GM19193 (cell line): Measurements from ENCODE around the gene TMEM255B.

Experiments used
- POLR2A ChIP-seq: IDR thresholded peaks from 4 replicates; pipeline ENCODE4 v1.6.1; 2011; ENCODE audit not compliant: insufficient read depth, insufficient read length; ENCODE audit errors: extremely low read depth

Gene TMEM255B

DNA sequence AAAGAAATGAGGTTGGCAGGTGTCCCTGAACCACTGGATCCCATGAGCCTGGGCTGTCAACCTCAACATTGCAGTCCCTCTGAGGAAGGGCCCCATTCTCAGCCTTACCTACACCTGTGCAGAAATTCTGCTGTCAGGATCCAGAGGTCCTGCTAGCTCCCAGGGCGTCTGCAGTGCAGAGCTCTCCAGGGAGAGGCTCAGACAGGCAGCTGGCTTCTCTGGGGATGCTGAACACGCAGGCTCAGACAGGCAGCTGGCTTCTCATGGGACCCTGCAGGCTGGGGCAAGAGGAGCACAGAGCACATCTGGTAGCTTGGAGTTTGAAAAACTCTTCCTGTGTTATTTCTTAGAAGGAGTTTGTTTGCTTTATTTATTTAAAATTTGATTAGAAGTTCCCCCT is 50.9 kb downstream of the TMEM255B start:
- no peak for TF ChIP-seq POLR2A

- no peak for TF ChIP-seq POLR2A
These were observed 51.6 kb downstream of the TMEM255B start for GRCh38 chr13:113810640-113811039.

- no peak for TF ChIP-seq POLR2A
These were observed 52.3 kb downstream of the TMEM255B start for GRCh38 chr13:113811081-113811928.

- no peak for TF ChIP-seq POLR2A
These were observed 53.4 kb downstream of the TMEM255B start for GRCh38 chr13:113812178-113813040.

- TF ChIP-seq POLR2A, result no peak
These were observed 54.2 kb downstream of the TMEM255B start for GRCh38 chr13:113813070-113813748.

DNA sequence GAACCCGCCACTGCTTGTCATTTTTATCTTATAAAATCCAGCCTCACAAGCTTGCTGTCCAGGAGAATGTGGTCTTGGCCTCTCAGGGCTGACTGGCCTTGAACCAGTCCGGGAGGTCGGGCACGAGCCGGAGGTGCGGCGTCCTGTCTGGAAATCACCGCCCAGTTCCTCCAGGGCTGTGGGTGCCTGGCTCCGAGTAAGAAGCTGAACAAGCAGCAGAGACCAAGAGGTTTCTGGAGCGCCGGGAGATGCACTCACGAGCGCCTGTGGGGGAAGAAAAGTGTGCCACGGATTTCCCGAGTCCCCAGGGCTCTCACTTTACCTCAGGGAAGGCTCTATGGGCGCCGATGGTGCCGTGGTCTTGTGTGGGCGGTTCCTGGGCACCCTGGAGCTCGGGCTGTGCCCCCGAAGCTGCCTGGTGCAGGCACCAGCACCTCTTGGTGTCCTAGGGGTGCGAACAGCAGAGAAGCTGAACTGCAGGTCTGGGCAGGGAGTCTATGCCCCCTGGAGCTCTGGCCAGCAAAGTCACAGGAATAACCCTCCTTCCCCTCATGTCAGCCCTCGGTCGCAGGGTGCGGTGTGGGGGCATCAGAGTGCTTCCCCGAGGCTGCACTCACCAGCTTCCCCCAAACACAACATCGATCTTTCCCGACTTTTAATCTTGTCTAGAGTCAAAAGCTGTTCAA is 54.9 kb downstream of the TMEM255B start:
- no peak for TF ChIP-seq POLR2A

DNA sequence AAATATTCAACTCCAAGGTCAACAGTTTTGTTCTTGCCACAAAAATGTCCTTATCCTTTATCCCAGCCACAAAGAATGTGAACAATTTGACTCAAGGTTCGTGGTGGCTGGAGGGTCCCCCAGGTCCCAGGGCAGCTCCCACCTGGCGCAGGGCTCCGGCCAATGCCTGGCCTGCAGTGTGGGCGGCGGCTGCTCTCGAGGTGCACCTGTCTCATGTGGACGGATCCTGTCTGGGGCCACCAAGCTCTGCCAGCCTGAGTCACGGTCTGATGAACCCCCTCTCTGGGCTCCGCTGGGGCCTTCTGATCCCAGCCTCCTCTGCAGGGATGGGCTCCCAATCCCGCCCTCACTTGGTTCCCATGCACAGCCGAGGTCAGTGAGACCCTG is 55.4 kb downstream of the TMEM255B start:
- TF ChIP-seq POLR2A, result no peak

- peak; percentile 53 for TF ChIP-seq POLR2A
These were observed 56.4 kb downstream of the TMEM255B start for GRCh38 chr13:113815151-113816058.

DNA sequence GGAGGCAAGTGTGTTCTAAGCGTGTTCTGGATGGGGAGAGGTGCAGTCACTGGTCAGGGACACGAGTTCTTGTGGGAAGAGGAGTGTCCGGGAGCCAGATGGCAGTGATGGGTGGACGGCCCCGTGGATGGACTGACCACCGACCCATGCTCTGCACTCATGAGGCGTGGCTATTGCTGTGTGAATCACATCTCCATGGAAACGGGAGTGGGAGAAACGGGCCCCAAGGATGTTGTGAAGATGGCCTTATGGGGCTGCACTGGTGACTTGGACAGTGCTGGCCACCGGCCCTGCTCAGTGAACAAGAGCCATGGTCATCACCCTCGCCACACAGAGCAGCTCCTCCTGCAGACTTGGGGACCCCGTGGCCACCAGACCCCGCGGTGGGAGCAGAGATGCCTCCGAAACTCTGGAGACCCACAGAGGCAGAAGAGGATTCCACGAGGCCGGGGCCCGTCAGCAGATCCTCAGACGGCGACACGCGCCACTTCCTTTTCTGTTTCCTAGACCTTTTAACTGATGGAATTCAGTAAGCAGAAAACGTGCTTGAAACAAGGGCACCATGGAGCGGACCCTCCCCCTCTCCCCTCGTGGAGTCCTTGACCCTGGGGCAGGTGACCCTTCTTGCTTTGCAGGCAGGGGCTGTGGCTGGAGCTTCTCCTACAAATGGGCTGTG is 57.4 kb downstream of the TMEM255B start:
- no peak for TF ChIP-seq POLR2A

- no peak for TF ChIP-seq POLR2A
These were observed 58.2 kb downstream of the TMEM255B start for GRCh38 chr13:113816946-113817859.

GRCh38 chr13:113817860-113818691 is 59.0 kb downstream of the TMEM255B start:
- no peak for TF ChIP-seq POLR2A
